NB4 (cell line): ENCODE results near the gene FAM171A1.

Experiments
- MYC ChIP-seq: IDR thresholded peaks from 2 replicates; pipeline ENCODE4 v1.6.1; 2011; ENCODE audit warnings: low read depth, low read length
- POLR2A ChIP-seq: IDR thresholded peaks from 2 replicates; pipeline ENCODE4 v1.6.1; 2011; ENCODE audit warnings: mild to moderate bottlenecking; ENCODE audit not compliant: insufficient read length; ENCODE audit errors: extremely low read depth
- TF ChIP-seq, protein P1 (sequence below): IDR thresholded peaks from one replicate; pipeline ENCODE4 v1.5.1; 2012; ENCODE audit warnings: low read depth, low read length
- TF ChIP-seq, protein P2 (sequence below): IDR thresholded peaks from 2 replicates; pipeline ENCODE4 v1.6.1; 2011; ENCODE audit warnings: low read depth, low read length

DNA sequence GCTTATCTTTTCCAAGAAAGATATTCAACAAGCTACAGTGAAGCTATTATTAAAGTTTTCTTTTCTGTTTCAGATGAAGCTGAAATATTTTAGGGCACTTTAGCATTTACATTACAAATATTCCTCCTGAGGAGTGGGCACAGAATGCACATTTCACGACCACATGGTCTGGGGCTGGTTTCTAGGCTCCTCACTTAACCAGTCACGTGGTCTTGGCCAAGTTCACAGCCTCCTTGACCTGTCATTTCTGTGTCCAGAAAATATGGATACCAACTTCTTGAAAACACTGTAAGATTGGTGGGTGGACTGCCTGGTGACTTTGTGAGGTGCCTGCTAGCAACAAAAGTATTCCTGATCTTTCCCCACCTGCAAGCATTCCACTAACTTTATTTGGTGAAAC is 70.9 kb downstream of the FAM171A1 start:
- no peak for TF ChIP-seq POLR2A
- TF ChIP-seq, protein P1, sequence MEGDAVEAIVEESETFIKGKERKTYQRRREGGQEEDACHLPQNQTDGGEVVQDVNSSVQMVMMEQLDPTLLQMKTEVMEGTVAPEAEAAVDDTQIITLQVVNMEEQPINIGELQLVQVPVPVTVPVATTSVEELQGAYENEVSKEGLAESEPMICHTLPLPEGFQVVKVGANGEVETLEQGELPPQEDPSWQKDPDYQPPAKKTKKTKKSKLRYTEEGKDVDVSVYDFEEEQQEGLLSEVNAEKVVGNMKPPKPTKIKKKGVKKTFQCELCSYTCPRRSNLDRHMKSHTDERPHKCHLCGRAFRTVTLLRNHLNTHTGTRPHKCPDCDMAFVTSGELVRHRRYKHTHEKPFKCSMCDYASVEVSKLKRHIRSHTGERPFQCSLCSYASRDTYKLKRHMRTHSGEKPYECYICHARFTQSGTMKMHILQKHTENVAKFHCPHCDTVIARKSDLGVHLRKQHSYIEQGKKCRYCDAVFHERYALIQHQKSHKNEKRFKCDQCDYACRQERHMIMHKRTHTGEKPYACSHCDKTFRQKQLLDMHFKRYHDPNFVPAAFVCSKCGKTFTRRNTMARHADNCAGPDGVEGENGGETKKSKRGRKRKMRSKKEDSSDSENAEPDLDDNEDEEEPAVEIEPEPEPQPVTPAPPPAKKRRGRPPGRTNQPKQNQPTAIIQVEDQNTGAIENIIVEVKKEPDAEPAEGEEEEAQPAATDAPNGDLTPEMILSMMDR, result no peak
- TF ChIP-seq, protein P2, sequence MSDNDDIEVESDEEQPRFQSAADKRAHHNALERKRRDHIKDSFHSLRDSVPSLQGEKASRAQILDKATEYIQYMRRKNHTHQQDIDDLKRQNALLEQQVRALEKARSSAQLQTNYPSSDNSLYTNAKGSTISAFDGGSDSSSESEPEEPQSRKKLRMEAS, result no peak
- no peak for TF ChIP-seq MYC
